Hepatocyte (in vitro differentiated cells): Measurements from ENCODE around the gene ERH. TPM values are rescaled to one million over a fixed set of nuclear protein-coding genes. Genes with fewer than 3 reads are reported as not detected.
"Not testable (repeated sequence)": the region's sequence is repeated elsewhere in the genome, so short reads cannot be mapped to it uniquely, and the experiment has no call there.

Source experiments
- DNase-seq: peaks from one replicate; pipeline ENCODE4 v3.0.0-alpha.2; 2016; ENCODE audit warnings: low spot score
- H2AFZ ChIP-seq: fragments of 200-600 bp; sonication (generic); 2 replicates; pipeline ENCODE4 v1.6.0; 2016; ENCODE audit warnings: antibody characterized with exemption, mild to moderate bottlenecking
- H3K27ac ChIP-seq: fragments of 200-600 bp; sonication (generic); 2 replicates; pipeline ENCODE4 v1.5.1; 2016; ENCODE audit warnings: mild to moderate bottlenecking
- H3K27me3 ChIP-seq: fragments of 200-600 bp; sonication (generic); 2 replicates; pipeline ENCODE4 v1.6.1; 2016
- H3K36me3 ChIP-seq: fragments of 200-600 bp; sonication (generic); replicated peaks from 2 replicates; pipeline ENCODE4 v1.5.1; 2016; ENCODE audit warnings: low read depth; ENCODE audit not compliant: insufficient read depth
- H3K4me1 ChIP-seq: fragments of 200-600 bp; sonication (generic); 2 replicates; pipeline ENCODE4 v1.5.1; 2016; ENCODE audit warnings: mild to moderate bottlenecking, moderate library complexity; ENCODE audit not compliant: insufficient read depth
- H3K4me2 ChIP-seq: fragments of 200-600 bp; sonication (generic); 2 replicates; pipeline ENCODE4 v1.6.0; 2016
- H3K4me3 ChIP-seq: fragments of 200-600 bp; sonication (generic); 2 replicates; pipeline ENCODE4 v1.5.1; 2016; ENCODE audit warnings: mild to moderate bottlenecking
- H3K79me2 ChIP-seq: fragments of 200-600 bp; sonication (generic); 2 replicates; pipeline ENCODE4 v1.6.0; 2017; ENCODE audit warnings: mild to moderate bottlenecking
- H3K9me2 ChIP-seq: fragments of 200-600 bp; sonication (generic); replicated peaks from 2 replicates; pipeline ENCODE4 v1.6.0; 2017; ENCODE audit warnings: mild to moderate bottlenecking; ENCODE audit not compliant: insufficient read depth
- H3K9me3 ChIP-seq: fragments of 200-600 bp; sonication (generic); 2 replicates; pipeline ENCODE4 v1.5.1; 2016; ENCODE audit warnings: low read depth, mild to moderate bottlenecking
- H4K20me1 ChIP-seq: fragments of 200-600 bp; sonication (generic); 2 replicates; pipeline ENCODE4 v1.6.0; 2016; ENCODE audit warnings: mild to moderate bottlenecking; ENCODE audit not compliant: insufficient read depth, poor library complexity, severe bottlenecking
- EZH2 ChIP-seq: fragments of 200-600 bp; sonication (generic); IDR thresholded peaks from 2 replicates; pipeline ENCODE4 v1.6.1; 2016; ENCODE audit warnings: antibody characterized with exemption, mild to moderate bottlenecking, borderline replicate concordance
- EZH2phosphoT487 ChIP-seq: fragments of 200-600 bp; sonication (generic); IDR thresholded peaks from one replicate; pipeline ENCODE4 v1.6.1; 2018; ENCODE audit warnings: antibody characterized with exemption, mild to moderate bottlenecking, low read depth, moderate library complexity; ENCODE audit not compliant: unreplicated experiment, severe bottlenecking
- WGBS: methylation state at CpG from one replicate; pipeline ENCODE4 v1.1.6; 2016; ENCODE audit warnings: low lambda C conversion rate; ENCODE audit errors: missing lambda C conversion rate; 5-methylcytosine and 5-hydroxymethylcytosine counted together
- polyA plus RNA-seq: library from polyadenylated mRNA; unstranded; fragments of >200 nt; fragmentation: Nextera tagmentation; extraction: Ambion mirVana; gene quantifications from 2 replicates; pipeline ENCODE4 v1.2.1, GENCODE V29; 2016
- total RNA-seq: library from RNA; depleted of rRNA; stranded (reverse); fragments of >200 nt; gene quantifications from 2 replicates; pipeline ENCODE4 v1.2.3, GENCODE V29; 2014
- TF ChIP-seq, protein P1 (sequence below): fragments of 200-600 bp; sonication (generic); IDR thresholded peaks from 2 replicates; pipeline ENCODE4 v1.5.1; 2016; ENCODE audit warnings: antibody characterized with exemption, mild to moderate bottlenecking; ENCODE audit not compliant: poor library complexity

Gene ERH
- total and polyA plus RNA-seq, 2 experiments from 2014 or later, result 147 to 219 TPM

DNA sequence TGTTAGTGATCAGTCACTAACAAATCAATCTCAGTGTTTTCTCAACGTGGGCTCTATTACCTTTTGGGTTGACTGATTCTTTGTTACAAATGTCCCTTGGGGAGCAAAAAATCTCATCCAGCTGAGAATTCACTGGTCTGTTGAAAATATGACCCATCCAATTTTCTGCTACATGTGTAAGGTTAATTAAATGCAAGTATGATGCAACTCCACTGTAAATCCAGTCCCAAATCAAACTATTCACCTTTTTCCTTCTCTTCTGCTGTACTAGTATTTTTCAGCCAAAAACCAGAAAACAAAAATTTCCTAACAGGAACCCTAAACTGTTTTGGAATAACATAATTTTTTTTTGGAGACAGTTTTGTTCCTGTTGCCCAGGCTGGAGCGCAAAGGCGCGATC, 2.2 kb downstream of the ERH start:
- DNase-seq, result no peak
- H3K79me2 ChIP-seq, result peaks cover 93% of the 10 kb centered on the region
- peaks cover 22% of the 10 kb centered on the region for H3K4me1 ChIP-seq
- no peak overlapping the region for H2AFZ ChIP-seq
- no peaks in the 10 kb centered on the region for H3K9me3 ChIP-seq
- no peak overlapping the region for H3K4me3 ChIP-seq
- peak overlapping the region; percentile 95 for H3K4me2 ChIP-seq
- no peaks in the 10 kb centered on the region for H3K9me2 ChIP-seq
- H3K27me3 ChIP-seq, result no peaks in the 10 kb centered on the region
- TF ChIP-seq EZH2 (no peak), EZH2phosphoT487 (no peak)
- TF ChIP-seq, protein P1, sequence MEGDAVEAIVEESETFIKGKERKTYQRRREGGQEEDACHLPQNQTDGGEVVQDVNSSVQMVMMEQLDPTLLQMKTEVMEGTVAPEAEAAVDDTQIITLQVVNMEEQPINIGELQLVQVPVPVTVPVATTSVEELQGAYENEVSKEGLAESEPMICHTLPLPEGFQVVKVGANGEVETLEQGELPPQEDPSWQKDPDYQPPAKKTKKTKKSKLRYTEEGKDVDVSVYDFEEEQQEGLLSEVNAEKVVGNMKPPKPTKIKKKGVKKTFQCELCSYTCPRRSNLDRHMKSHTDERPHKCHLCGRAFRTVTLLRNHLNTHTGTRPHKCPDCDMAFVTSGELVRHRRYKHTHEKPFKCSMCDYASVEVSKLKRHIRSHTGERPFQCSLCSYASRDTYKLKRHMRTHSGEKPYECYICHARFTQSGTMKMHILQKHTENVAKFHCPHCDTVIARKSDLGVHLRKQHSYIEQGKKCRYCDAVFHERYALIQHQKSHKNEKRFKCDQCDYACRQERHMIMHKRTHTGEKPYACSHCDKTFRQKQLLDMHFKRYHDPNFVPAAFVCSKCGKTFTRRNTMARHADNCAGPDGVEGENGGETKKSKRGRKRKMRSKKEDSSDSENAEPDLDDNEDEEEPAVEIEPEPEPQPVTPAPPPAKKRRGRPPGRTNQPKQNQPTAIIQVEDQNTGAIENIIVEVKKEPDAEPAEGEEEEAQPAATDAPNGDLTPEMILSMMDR, result no peak
- H3K36me3 ChIP-seq, result no peaks in the 10 kb centered on the region
- no peak overlapping the region for H3K27ac ChIP-seq
- H4K20me1 ChIP-seq, result peaks cover 49% of the 10 kb centered on the region
- WGBS, result 93% methylated on average over 4 of the region's 4 CpGs

GRCh38 chr14:69392481-69392880, 5.6 kb downstream of the ERH start:
- H3K79me2 ChIP-seq, result peaks cover 98% of the 10 kb centered on the region
- peaks cover 3% of the 10 kb centered on the region for H3K36me3 ChIP-seq

GRCh38 chr14:69391400-69391799, 6.7 kb downstream of the ERH start:
- not testable (repeated sequence) for H3K9me3 ChIP-seq, H3K27ac ChIP-seq, H2AFZ ChIP-seq, H3K36me3 ChIP-seq, H3K4me1 ChIP-seq, H3K9me2 ChIP-seq, DNase-seq, H3K4me3 ChIP-seq, H3K27me3 ChIP-seq, H3K4me2 ChIP-seq
- 92% methylated on average over 8 of the region's 8 CpGs for WGBS
- H3K79me2 ChIP-seq, result peaks cover 98% of the 10 kb centered on the region
- H4K20me1 ChIP-seq, result peaks cover 64% of the 10 kb centered on the region

More at GRCh38 chr14:69392481-69392880, 5.6 kb downstream of the ERH start:
- H3K4me2 ChIP-seq, result no peak overlapping the region
- TF ChIP-seq EZH2, result no peak
- TF ChIP-seq, protein P1, result no peak
- TF ChIP-seq EZH2phosphoT487, result no peak
- no peaks in the 10 kb centered on the region for H3K9me2 ChIP-seq
- peaks cover 69% of the 10 kb centered on the region for H4K20me1 ChIP-seq
- H3K4me3 ChIP-seq, result no peak overlapping the region
- 84% methylated on average over 3 of the region's 3 CpGs for WGBS
- peaks cover 10% of the 10 kb centered on the region for H3K4me1 ChIP-seq
- H3K27ac ChIP-seq, result no peak overlapping the region
- H2AFZ ChIP-seq, result no peak overlapping the region
- DNase-seq, result no peak
- H3K9me3 ChIP-seq, result no peaks in the 10 kb centered on the region
- H3K27me3 ChIP-seq, result no peaks in the 10 kb centered on the region

- WGBS, result 96% methylated on average over 3 of the region's 3 CpGs
- Histone ChIP-seq H3K4me3 (no peak overlapping the region), H3K9me3 (no peaks in the 10 kb centered on the region), H3K79me2 (peaks cover 95% of the 10 kb centered on the region), H2AFZ (no peak overlapping the region), H3K36me3 (peaks cover 3% of the 10 kb centered on the region), H3K27me3 (no peaks in the 10 kb centered on the region), H3K27ac (no peak overlapping the region), H3K9me2 (no peaks in the 10 kb centered on the region), H4K20me1 (peaks cover 61% of the 10 kb centered on the region), H3K4me2 (no peak overlapping the region), H3K4me1 (no peaks in the 10 kb centered on the region)
- DNase-seq, result no peak
- TF ChIP-seq EZH2phosphoT487 (no peak), EZH2 (no peak)
- TF ChIP-seq, protein P1, result no peak
These were observed 10.8 kb downstream of the ERH start for GRCh38 chr14:69387311-69387710.
